H7 (cell line): ENCODE results near the gene KRTAP2-3. TPM values are rescaled to one million over a fixed set of nuclear protein-coding genes. Genes with fewer than 3 reads are reported as not detected.

Experiments
- DNase-seq: peaks from one replicate; pipeline ENCODE4 v3.0.0; 2012
- H3K27me3 ChIP-seq: 2 replicates; pipeline ENCODE4 v1.6.0; 2011; ENCODE audit warnings: mild to moderate bottlenecking, low read length; ENCODE audit not compliant: control insufficient read depth, insufficient read depth
- H3K36me3 ChIP-seq: replicated peaks from 2 replicates; pipeline ENCODE4 v1.5.1; 2011; ENCODE audit warnings: low read length; ENCODE audit not compliant: control insufficient read depth, insufficient read depth
- H3K4me3 ChIP-seq: 2 replicates; pipeline ENCODE4 v1.5.1; 2011; ENCODE audit warnings: low read depth, mild to moderate bottlenecking, control low read depth, low read length, moderate library complexity; ENCODE audit not compliant: insufficient read depth
- total RNA-seq: library from RNA; depleted of rRNA; stranded (reverse); fragments of >200 nt; shearing (Covaris generic); gene quantifications from 2 replicates; pipeline ENCODE4 v1.2.3, GENCODE V29; 2014

KRTAP2-3 gene
- total RNA-seq, 1 experiment from 2014 or later = not detected

- no peaks in the 10 kb centered on the region for H3K27me3 ChIP-seq
- no peaks in the 10 kb centered on the region for H3K36me3 ChIP-seq
- H3K4me3 ChIP-seq = no peak within 1 kb of the TSS
- DNase-seq = no peak
These were observed 30.2 kb downstream of the KRTAP2-3 start, which contains the start of gene KRTAP1-4 for GRCh38 chr17:41029633-41030245. Gene KRTAP1-4, minus strand, starts transcription at chr17:41030195. Its CDS starts 117 bp downstream, at chr17:41030078.

DNA sequence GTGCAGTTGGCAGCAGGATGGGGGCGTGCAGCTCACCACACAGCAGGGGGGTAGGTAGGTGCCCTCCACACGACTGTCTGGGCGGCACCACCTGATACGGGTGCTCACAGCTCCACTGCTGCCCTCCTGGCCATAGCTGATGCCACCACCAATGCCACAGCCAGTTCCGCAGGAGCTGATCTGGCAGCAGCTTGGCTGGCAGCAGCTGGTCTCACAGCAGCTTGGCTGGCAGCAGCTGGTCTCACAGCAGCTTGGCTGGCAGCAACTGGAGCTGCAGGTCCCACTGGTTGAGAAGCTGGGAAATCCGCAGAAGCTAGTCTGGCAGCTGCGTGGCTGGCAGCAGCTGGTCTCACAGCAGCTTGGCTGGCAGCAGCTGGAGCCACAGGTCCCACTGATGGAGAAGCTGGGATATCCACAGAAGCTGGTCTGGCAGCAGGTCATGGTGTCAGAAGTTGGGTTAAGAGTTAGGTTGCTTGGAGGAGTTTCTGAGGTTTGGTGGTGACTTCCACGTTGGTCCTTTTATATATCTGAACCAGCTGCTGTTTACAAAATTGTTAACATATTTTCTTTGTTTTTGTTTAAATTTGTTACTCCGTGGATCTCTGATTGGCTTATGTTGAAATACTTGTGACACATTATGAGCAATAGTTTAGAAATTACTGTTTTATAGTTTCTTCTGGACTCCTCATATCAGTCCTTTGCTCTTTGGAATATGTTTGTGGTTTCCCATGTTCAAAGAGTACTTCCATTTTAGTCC is 33.0 kb downstream of the KRTAP2-3 start, which contains the start of gene KRTAP1-5:
Gene KRTAP1-5 (minus strand): TSS at position 494 of the 757 bp plus-strand sequence. CDS start 53 bp downstream, at position 441.
- H3K27me3 ChIP-seq = no peaks in the 10 kb centered on the region
- DNase-seq = no peak
- no peaks in the 10 kb centered on the region for H3K36me3 ChIP-seq
- H3K4me3 ChIP-seq = no peak within 1 kb of the TSS

DNA sequence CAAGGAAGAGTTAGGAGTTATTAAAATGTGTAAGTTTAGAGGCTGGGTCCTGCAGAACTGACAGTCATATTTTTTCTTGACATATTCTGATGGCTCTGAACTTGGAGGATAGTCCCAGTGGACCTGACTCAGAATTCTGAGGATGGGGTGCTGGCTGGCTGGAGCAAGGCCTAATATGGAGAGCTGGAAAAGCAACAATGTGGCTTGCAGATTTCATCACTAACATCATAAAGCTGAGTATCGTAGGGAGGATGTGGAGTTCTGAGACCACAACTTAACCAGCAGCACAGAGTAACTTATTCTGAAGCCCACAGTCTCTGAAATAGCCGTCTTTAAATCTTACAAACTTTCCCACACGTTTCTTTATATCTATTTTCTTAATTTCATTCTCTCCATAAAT is 35.2 kb downstream of the KRTAP2-3 start:
- Histone ChIP-seq H3K27me3 (no peaks in the 10 kb centered on the region), H3K4me3 (no peak overlapping the region), H3K36me3 (no peaks in the 10 kb centered on the region)
- no peak for DNase-seq

DNA sequence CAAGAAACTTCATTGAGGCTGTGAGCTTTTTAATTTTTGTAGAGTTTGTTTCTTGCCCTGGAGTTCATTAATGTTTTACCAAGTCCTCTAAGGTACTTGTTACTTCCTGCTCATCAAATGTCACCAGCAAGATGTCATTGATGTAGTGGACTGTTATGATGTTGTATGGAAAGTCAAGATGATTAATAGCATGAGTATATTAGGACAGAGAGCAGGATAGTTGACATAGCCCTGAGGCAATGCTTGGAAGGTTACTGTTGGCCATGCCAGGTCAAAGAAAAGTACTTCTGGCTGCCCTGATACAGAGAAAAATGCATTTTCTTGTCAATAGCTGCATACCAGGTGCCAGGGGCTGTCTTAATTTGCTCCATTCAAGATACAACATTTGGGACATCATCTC is 39.6 kb downstream of the KRTAP2-3 start:
- Histone ChIP-seq H3K4me3 (no peak overlapping the region), H3K27me3 (no peaks in the 10 kb centered on the region), H3K36me3 (no peaks in the 10 kb centered on the region)
- DNase-seq = no peak

DNA sequence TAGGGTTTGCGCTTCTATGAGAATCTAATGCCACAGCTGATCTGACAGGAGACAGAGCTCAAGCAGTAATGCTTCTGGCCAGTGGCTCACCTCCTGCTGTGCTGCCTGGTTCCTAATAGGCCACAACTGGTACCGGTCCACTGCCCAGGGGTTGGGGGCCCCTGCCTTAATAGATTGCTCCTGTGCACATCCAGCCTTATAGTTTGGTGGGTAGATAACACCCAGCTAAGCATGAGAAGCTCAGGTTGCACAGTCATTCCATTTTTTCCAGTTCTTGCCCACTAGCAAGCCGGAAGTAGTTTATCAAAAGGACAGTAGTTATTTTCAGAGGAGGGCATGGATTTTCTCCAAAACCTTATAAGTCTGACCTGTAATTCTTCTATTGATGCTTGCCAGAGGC is 40.5 kb downstream of the KRTAP2-3 start:
- no peak for DNase-seq
- Histone ChIP-seq H3K36me3 (no peaks in the 10 kb centered on the region), H3K4me3 (no peak overlapping the region), H3K27me3 (no peaks in the 10 kb centered on the region)

- DNase-seq = no peak
- Histone ChIP-seq H3K27me3 (no peaks in the 10 kb centered on the region), H3K4me3 (no peak overlapping the region), H3K36me3 (no peaks in the 10 kb centered on the region)
These were observed 41.4 kb downstream of the KRTAP2-3 start for GRCh38 chr17:41018541-41018940.

- no peaks in the 10 kb centered on the region for H3K36me3 ChIP-seq
- no peak for DNase-seq
These were observed 43.2 kb downstream of the KRTAP2-3 start for GRCh38 chr17:41016578-41017215.

GRCh38 chr17:41015454-41015853 is 44.5 kb downstream of the KRTAP2-3 start:
- no peak for DNase-seq
- Histone ChIP-seq H3K4me3 (no peak overlapping the region), H3K27me3 (no peaks in the 10 kb centered on the region), H3K36me3 (no peaks in the 10 kb centered on the region)

More at GRCh38 chr17:41016578-41017215, 43.2 kb downstream of the KRTAP2-3 start:
- H3K27me3 ChIP-seq = no peaks in the 10 kb centered on the region
- no peak overlapping the region for H3K4me3 ChIP-seq

- Histone ChIP-seq H3K36me3 (no peaks in the 10 kb centered on the region), H3K27me3 (no peaks in the 10 kb centered on the region), H3K4me3 (no peak overlapping the region)
- no peak for DNase-seq
These were observed 46.3 kb downstream of the KRTAP2-3 start for GRCh38 chr17:41013606-41014005.

- DNase-seq = no peak
- H3K4me3 ChIP-seq = no peak overlapping the region
- no peaks in the 10 kb centered on the region for H3K36me3 ChIP-seq
- H3K27me3 ChIP-seq = no peaks in the 10 kb centered on the region
These were observed 46.7 kb downstream of the KRTAP2-3 start for GRCh38 chr17:41013181-41013580.

DNA sequence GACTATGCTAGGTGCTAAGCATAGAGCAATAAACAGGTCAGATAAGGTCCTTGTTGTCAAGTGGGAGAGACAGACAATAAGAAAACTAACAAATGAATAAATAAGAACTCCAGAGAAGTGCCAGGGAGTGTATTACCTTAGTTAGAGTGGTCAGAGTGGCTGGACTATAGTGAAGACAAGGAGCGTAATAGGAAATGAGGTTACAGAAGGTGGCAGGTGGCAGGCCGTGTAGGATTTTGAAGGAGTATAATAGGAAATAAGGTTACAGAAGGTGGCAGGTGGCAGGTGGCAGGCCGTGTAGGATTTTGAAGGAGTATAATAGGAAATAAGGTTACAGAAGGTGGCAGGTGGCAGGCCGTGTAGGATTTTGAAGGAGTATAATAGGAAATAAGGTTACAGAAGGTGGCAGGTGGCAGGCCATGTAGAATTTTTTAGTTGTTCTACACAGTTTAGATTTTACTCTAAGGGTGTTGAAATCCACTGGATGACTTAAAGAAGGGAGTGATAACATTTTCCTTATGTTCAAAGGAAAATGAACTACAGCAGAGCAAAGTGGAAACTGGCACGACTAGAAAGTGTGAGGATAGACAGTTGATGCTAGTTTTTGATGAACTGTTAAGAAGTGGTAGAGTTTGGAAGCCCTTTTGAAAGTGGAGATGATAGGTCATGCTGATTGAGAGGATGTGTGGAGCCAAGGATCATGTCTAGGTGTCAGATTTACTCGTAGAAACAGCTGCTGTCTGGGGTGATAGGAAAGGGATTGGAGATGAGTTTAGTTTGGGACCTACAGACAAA is 47.4 kb downstream of the KRTAP2-3 start:
- Histone ChIP-seq H3K4me3 (no peak overlapping the region), H3K27me3 (no peaks in the 10 kb centered on the region), H3K36me3 (no peaks in the 10 kb centered on the region)
- DNase-seq = no peak

- no peaks in the 10 kb centered on the region for H3K27me3 ChIP-seq
- no peak for DNase-seq
- H3K4me3 ChIP-seq = no peak overlapping the region
- no peaks in the 10 kb centered on the region for H3K36me3 ChIP-seq
These were observed 49.5 kb downstream of the KRTAP2-3 start for GRCh38 chr17:41010441-41010840.

DNA sequence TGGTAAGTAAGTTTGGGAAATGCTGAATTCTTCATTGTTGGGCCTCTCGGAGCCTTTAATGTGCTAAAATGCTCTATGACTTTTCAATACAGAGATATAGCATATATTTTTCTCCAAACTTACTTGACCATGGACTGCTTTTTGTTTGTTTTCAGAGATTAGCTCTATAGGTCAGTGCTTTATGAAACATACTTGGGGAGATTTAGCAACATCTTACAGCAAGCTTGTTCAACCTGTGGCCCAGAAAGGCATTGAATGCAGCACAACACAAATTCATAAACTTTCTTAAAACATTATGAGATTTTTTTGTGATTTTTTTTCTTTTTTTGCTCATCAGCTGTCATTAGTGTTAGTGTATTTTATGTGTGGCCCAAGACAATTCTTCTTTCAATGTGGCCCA is 50.0 kb downstream of the KRTAP2-3 start:
- no peak for DNase-seq
- H3K27me3 ChIP-seq = no peaks in the 10 kb centered on the region
- no peak overlapping the region for H3K4me3 ChIP-seq
- H3K36me3 ChIP-seq = no peaks in the 10 kb centered on the region

GRCh38 chr17:41009301-41009760 is 50.6 kb downstream of the KRTAP2-3 start:
- no peak overlapping the region for H3K4me3 ChIP-seq
- H3K36me3 ChIP-seq = no peaks in the 10 kb centered on the region
- no peak for DNase-seq
- no peaks in the 10 kb centered on the region for H3K27me3 ChIP-seq
